IMR-90 (cell line): Measurements from ENCODE around the gene WDR47. TPM values are rescaled to one million over a fixed set of nuclear protein-coding genes. Genes with fewer than 3 reads are reported as not detected.
A peak's percentile ranks its signal among the peaks of the same experiment; 100 is the strongest.

Experiments used
- ATAC-seq: fragments of 200-7000 bp; cut with Tn5 transposase; 2 replicates; pipeline ENCODE4 v1.9.1; 2020; ENCODE audit warnings: low read depth, mild to moderate bottlenecking, moderate library complexity
- BruUV-seq: library from RNA; stranded (reverse); fragments of 400-500 nt; replicated peaks from 2 replicates; lab custom pipeline; 2021; lab: Mats Ljungman, UMichigan
- CTCF ChIA-PET: fragments of 300-600 bp; formaldehyde crosslinking; extraction: SDS; loops from one replicate; lab custom pipeline; 2021; ENCODE audit warnings: antibody characterized with exemption; lab: Yijun Ruan, JAX
- POLR2A ChIA-PET: fragments of 300-600 bp; sonication (Branson Sonifier 250); formaldehyde crosslinking; loops from one replicate; lab custom pipeline; 2022; ENCODE audit warnings: antibody characterized with exemption; ENCODE audit not compliant: unreplicated experiment; lab: Charles Lee
- DNase-seq: peaks from one replicate; pipeline ENCODE4 v3.0.0; 2013
- H2AFZ ChIP-seq: replicated peaks from 2 replicates; pipeline ENCODE3; 2013; ENCODE audit warnings: low read length, mild to moderate bottlenecking; ENCODE audit not compliant: poor library complexity
- H2AK5ac ChIP-seq: 2 replicates; pipeline ENCODE4 v1.6.1; 2013; ENCODE audit warnings: low read depth, low read length, inconsistent platforms
- H2AK9ac ChIP-seq: replicated peaks from 2 replicates; pipeline ENCODE3; 2013; ENCODE audit warnings: mild to moderate bottlenecking, low read depth, low read length, moderate library complexity; ENCODE audit not compliant: poor library complexity
- H2BK120ac ChIP-seq: 2 replicates; pipeline ENCODE4 v1.6.1; 2013; ENCODE audit warnings: low read depth, low read length, inconsistent platforms
- H2BK15ac ChIP-seq: 3 replicates; pipeline ENCODE4 v1.6.1; 2013; ENCODE audit warnings: low read depth, low read length, inconsistent platforms
- H2BK20ac ChIP-seq: 2 replicates; pipeline ENCODE4 v1.6.1; 2013; ENCODE audit warnings: low read depth, mild to moderate bottlenecking, inconsistent platforms, low read length, moderate library complexity
- H2BK5ac ChIP-seq: 2 replicates; pipeline ENCODE4 v1.6.1; 2013; ENCODE audit warnings: mild to moderate bottlenecking, low read depth, low read length, inconsistent platforms; ENCODE audit not compliant: poor library complexity, severe bottlenecking
- H3K14ac ChIP-seq: replicated peaks from 2 replicates; pipeline ENCODE4 v1.6.1; 2013; ENCODE audit warnings: low read depth, low read length, inconsistent platforms
- H3K18ac ChIP-seq: 2 replicates; pipeline ENCODE4 v1.6.1; 2013; ENCODE audit warnings: low read depth, low read length, control low read depth
- H3K23ac ChIP-seq: 2 replicates; pipeline ENCODE4 v1.6.1; 2013; ENCODE audit warnings: low read depth, low read length, inconsistent platforms
- H3K27ac ChIP-seq: 2 replicates; pipeline ENCODE4 v1.5.1; 2013; ENCODE audit warnings: mild to moderate bottlenecking, control low read depth, low read length; ENCODE audit not compliant: insufficient read depth
- H3K27me3 ChIP-seq: 2 replicates; pipeline ENCODE4 v1.6.1; 2013; ENCODE audit warnings: low read length; ENCODE audit not compliant: control insufficient read depth, insufficient read depth
- H3K36me3 ChIP-seq: 2 replicates; pipeline ENCODE4 v1.6.1; 2013; ENCODE audit warnings: low read length, mixed read lengths; ENCODE audit not compliant: control insufficient read depth, insufficient read depth
- H3K4ac ChIP-seq: 2 replicates; pipeline ENCODE4 v1.6.1; 2013; ENCODE audit warnings: low read depth, low read length, inconsistent platforms
- H3K4me1 ChIP-seq: 2 replicates; pipeline ENCODE4 v1.6.1; 2013; ENCODE audit warnings: low read length, mixed read lengths; ENCODE audit not compliant: control insufficient read depth, insufficient read depth
- H3K4me2 ChIP-seq: 2 replicates; pipeline ENCODE4 v1.6.1; 2013; ENCODE audit warnings: low read depth, mild to moderate bottlenecking, control low read depth, low read length, moderate library complexity
- H3K4me3 ChIP-seq: 2 replicates; pipeline ENCODE4 v1.5.1; 2013; ENCODE audit warnings: low read depth, mild to moderate bottlenecking, control low read depth, low read length, moderate library complexity; ENCODE audit not compliant: insufficient read depth
- H3K56ac ChIP-seq: 2 replicates; pipeline ENCODE4 v1.6.1; 2013; ENCODE audit warnings: low read length, inconsistent platforms; ENCODE audit not compliant: insufficient read depth; ENCODE audit errors: extremely low read depth
- H3K79me1 ChIP-seq, 2 experiments: 2 replicates each; pipeline ENCODE4 v1.6.1; 2013; ENCODE audit warnings: low read length in 2 of 2, inconsistent platforms in 1 of 2, low read depth in 1 of 2
- H3K9ac ChIP-seq: 2 replicates; pipeline ENCODE4 v1.6.1; 2013; ENCODE audit warnings: low read depth, low read length, control low read depth
- H3K9me1 ChIP-seq: 2 replicates; pipeline ENCODE4 v1.6.1; 2013; ENCODE audit warnings: low read length, inconsistent platforms; ENCODE audit not compliant: insufficient read depth
- H3K9me3 ChIP-seq: 2 replicates; pipeline ENCODE4 v1.6.1; 2013; ENCODE audit warnings: low read length; ENCODE audit not compliant: control insufficient read depth, insufficient read depth
- H4K20me1 ChIP-seq: 2 replicates; pipeline ENCODE4 v1.6.1; 2013; ENCODE audit warnings: low read length, inconsistent platforms; ENCODE audit not compliant: insufficient read depth
- H4K5ac ChIP-seq: 2 replicates; pipeline ENCODE4 v1.6.1; 2013; ENCODE audit warnings: mild to moderate bottlenecking, low read depth, low read length, control low read depth
- H4K8ac ChIP-seq, 2 experiments: 2 replicates each; pipeline ENCODE4 v1.6.1; 2013; ENCODE audit warnings: low read depth in 2 of 2, low read length in 2 of 2, control low read depth in 1 of 2, inconsistent platforms in 1 of 2
- H4K91ac ChIP-seq: 2 replicates; pipeline ENCODE4 v1.6.1; 2013; ENCODE audit warnings: low read depth, low read length, inconsistent platforms; ENCODE audit not compliant: insufficient read depth
- CEBPB ChIP-seq: IDR thresholded peaks from 2 replicates; pipeline ENCODE4 v1.6.1; 2012; ENCODE audit warnings: low read depth, low read length, improper control_type of control experiment
- CHD1 ChIP-seq: IDR thresholded peaks from 2 replicates; pipeline ENCODE4 v1.6.1; 2012; ENCODE audit warnings: low read depth, low read length, improper control_type of control experiment
- CTCF ChIP-seq: conservative IDR thresholded peaks from 2 replicates; pipeline ENCODE4 v1.5.1; 2012; ENCODE audit warnings: mild to moderate bottlenecking, low read depth, low read length, improper control_type of control experiment
- ELK1 ChIP-seq: fragments of 150-350 bp; IDR thresholded peaks from 2 replicates; pipeline ENCODE4 v1.6.1; 2016; ENCODE audit warnings: low read depth, mild to moderate bottlenecking, low read length, moderate library complexity, borderline replicate concordance
- MAZ ChIP-seq: IDR thresholded peaks from 2 replicates; pipeline ENCODE4 v1.6.1; 2012; ENCODE audit warnings: low read depth, mild to moderate bottlenecking, low read length, improper control_type of control experiment, moderate library complexity, borderline replicate concordance
- NFE2L2 ChIP-seq: fragments of 150-350 bp; IDR thresholded peaks from 2 replicates; pipeline ENCODE4 v1.6.1; 2016; ENCODE audit warnings: low read depth, mild to moderate bottlenecking, low read length
- POLR2A ChIP-seq: IDR thresholded peaks from 2 replicates; pipeline ENCODE4 v1.6.1; 2012; ENCODE audit warnings: mild to moderate bottlenecking, low read depth, low read length
- RAD21 ChIP-seq: IDR thresholded peaks from 2 replicates; pipeline ENCODE4 v1.6.1; 2012; ENCODE audit warnings: low read length, improper control_type of control experiment
- RCOR1 ChIP-seq: IDR thresholded peaks from 2 replicates; pipeline ENCODE4 v1.6.1; 2012; ENCODE audit warnings: mild to moderate bottlenecking, low read length, improper control_type of control experiment; ENCODE audit not compliant: insufficient replicate concordance
- SMC3 ChIP-seq: fragments of 150-350 bp; IDR thresholded peaks from 2 replicates; pipeline ENCODE4 v1.6.1; 2016; ENCODE audit warnings: low read depth, mild to moderate bottlenecking, antibody characterized with exemption, low read length, moderate library complexity
- USF2 ChIP-seq: fragments of 150-350 bp; IDR thresholded peaks from 2 replicates; pipeline ENCODE4 v1.6.1; 2017; ENCODE audit warnings: mild to moderate bottlenecking, antibody characterized with exemption, low read length, low read depth
- WGBS, 2 experiments: methylation state at CpG; one replicate each; pipeline versions ENCODE4 v1.1.5 to v1.1.7; 2013; ENCODE audit warnings: missing lambda C conversion rate in 2 of 2; ENCODE audit not compliant: insufficient read length in 1 of 2; ENCODE audit errors: extremely low coverage in 2 of 2; 5-methylcytosine and 5-hydroxymethylcytosine counted together
- dilution Hi-C: fragments of 300-500 bp; cut with HindIII; formaldehyde crosslinking; loops from one replicate; pipeline ENCODE4 v1.14.3; 2018; ENCODE audit warnings: low sequenced_read_pairs; ENCODE audit not compliant: unreplicated experiment
- in situ Hi-C: fragments of 300-500 bp; cut with MboI; formaldehyde crosslinking; loops from 3 replicates; pipeline ENCODE4 v1.14.3; 2019; ENCODE audit warnings: low sequenced_read_pairs, inconsistent platforms, mixed read lengths
- intact Hi-C: fragments of 100-400 bp; cut with micrococcal nuclease; formaldehyde crosslinking; loops from 2 replicates; pipeline ENCODE4 v1.10.0; 2022
- polyA plus RNA-seq, 3 experiments: library from polyadenylated mRNA; depleted of rRNA; stranded (reverse); fragments of >200 nt; gene quantifications; 2 replicates each; pipeline ENCODE4 v1.2.3, GENCODE V29; 2012; ENCODE audit warnings: low replicate concordance in 1 of 3
- total RNA-seq: library from RNA; depleted of rRNA; stranded (reverse); fragments of >200 nt; gene quantifications from 2 replicates; pipeline ENCODE4 v1.2.3, GENCODE V29; 2012

The WDR47 gene
- total and polyA plus RNA-seq, 2 of the 4 experiments (the other 2 are of a cell fraction): 8.2 to 17.4 TPM

GRCh38 chr1:109075531-109076490 lies 33.9 kb upstream of the WDR47 start, which contains the start of gene TAF13:
Gene TAF13 (minus strand): TSS chr1:109076003. CDS start chr1:109075947, 56 bp downstream.
- peak within 1 kb of the TSS; percentile 95 for H2AK9ac ChIP-seq
- peak within 1 kb of the TSS; percentile 96 for H2AK5ac ChIP-seq
- no peaks in the 10 kb centered on the region for H3K4me1 ChIP-seq
- TSS peak; percentile 98 for BruUV-seq
- H2BK15ac ChIP-seq: peak within 1 kb of the TSS; percentile 81; the same call in 2 of the 3 replicates
- peak within 1 kb of the TSS; percentile 99 for H3K14ac ChIP-seq
- no peaks in the 10 kb centered on the region for H3K27me3 ChIP-seq
- ATAC-seq (peak; percentile 99), DNase-seq (peak; percentile 96)
- H3K9me3 ChIP-seq: no peaks in the 10 kb centered on the region
- in situ Hi-C loops (no loop called here), dilution Hi-C loops (no loop called here), intact Hi-C loops (loop anchor here (1.0 kb wide), 1 partner anchor 24 kb away; no protein-coding TSS in a partner anchor)
- peak within 1 kb of the TSS; percentile 100 for H4K5ac ChIP-seq
- H2AFZ ChIP-seq: peak within 1 kb of the TSS; percentile 86
- H3K4me3 ChIP-seq: peak within 1 kb of the TSS; percentile 85
- POLR2A ChIA-PET: interaction anchor here (0.6 to 1.1 kb wide), 3 partner anchors 8 to 48 kb away, joined by 3 to 4 read pairs (median 3); partner anchors contain the start of gene TMEM167B
- peak within 1 kb of the TSS; percentile 98 for H2BK5ac ChIP-seq
- H3K4ac ChIP-seq: peak within 1 kb of the TSS; percentile 99
- peaks cover 3 to 21% of the 10 kb centered on the region in 2 experiments; a peak in 3 of 4 replicates for H3K79me1 ChIP-seq
- H3K4me2 ChIP-seq: peak within 1 kb of the TSS; percentile 100
- peak within 1 kb of the TSS; percentile 94 to 100 for H4K8ac ChIP-seq
- no peak within 1 kb of the TSS; the same call in 1 of the 2 replicates for H2BK20ac ChIP-seq
- CTCF ChIA-PET: interaction anchor here (0.6 to 1.0 kb wide), 4 partner anchors 24 to 155 kb away, joined by 3 to 8 read pairs (median 4); a partner anchor contains a TSS
- peaks cover 11% of the 10 kb centered on the region; the same call in 1 of the 2 replicates for H4K20me1 ChIP-seq
- peak within 1 kb of the TSS; percentile 99 for H3K18ac ChIP-seq
- H3K9me1 ChIP-seq: no peaks in the 10 kb centered on the region; the same call in 1 of the 2 replicates
- WGBS, 2 experiments: 2% methylated on average over 23 of the region's 39 CpGs; no CpG with 5 or more reads in 1 of the 2 experiments
- peak within 1 kb of the TSS; percentile 98 for H3K56ac ChIP-seq
- peak within 1 kb of the TSS; percentile 98 for H3K23ac ChIP-seq
- peak within 1 kb of the TSS; percentile 75 for H2BK120ac ChIP-seq
- peak within 1 kb of the TSS; percentile 95 for H4K91ac ChIP-seq
- peak within 1 kb of the TSS; percentile 100 for H3K9ac ChIP-seq
- peak within 1 kb of the TSS; percentile 99 for H3K27ac ChIP-seq
- peaks cover 12% of the 10 kb centered on the region for H3K36me3 ChIP-seq
- TF ChIP-seq RAD21 (peak; percentile 11; the same call in 1 of the 2 replicates), MAZ (peak; percentile 74; the same call in 1 of the 2 replicates), CHD1 (no peak; the same call in none of the 2 replicates), SMC3 (no peak), POLR2A (peak; percentile 100), CTCF (peak; percentile 43), RCOR1 (no peak), USF2 (no peak), NFE2L2 (no peak), ELK1 (peak; percentile 70; the same call in 1 of the 2 replicates), CEBPB (no peak; the same call in 1 of the 2 replicates)
